HG03066 (cell line): Measurements from ENCODE around the gene HMMR.
"Not testable (repeated sequence)": the region's sequence is repeated elsewhere in the genome, so short reads cannot be mapped to it uniquely, and the experiment has no call there.

Experiments
- ATAC-seq: cut with Tn5 transposase; IDR thresholded peaks from one replicate; pipeline ENCODE4 v1.9.1; 2021; ENCODE audit warnings: low read depth; ENCODE audit not compliant: unreplicated experiment

HMMR gene

GRCh38 chr5:163504079-163504931 lies 43.9 kb downstream of the HMMR start:
- ATAC-seq: no peak

- peak; percentile 4 for ATAC-seq
These were observed 44.6 kb downstream of the HMMR start for GRCh38 chr5:163505049-163505367.

- ATAC-seq: peak; percentile 82
These were observed 45.1 kb downstream of the HMMR start, which contains the start of gene MAT2B for GRCh38 chr5:163505368-163506094. Gene MAT2B, plus strand, starts transcription at chr5:163505619. Its CDS starts 68 bp downstream, at chr5:163505687.

- ATAC-seq: peak; percentile 5
These were observed 45.6 kb downstream of the HMMR start for GRCh38 chr5:163506095-163506457.

GRCh38 chr5:163506726-163507125 lies 46.3 kb downstream of the HMMR start:
- ATAC-seq: no peak

- no peak for ATAC-seq
These were observed 48.3 kb downstream of the HMMR start for GRCh38 chr5:163508753-163509152.

GRCh38 chr5:163509291-163509951 lies 49.0 kb downstream of the HMMR start:
- ATAC-seq: no peak

- ATAC-seq: no peak
These were observed 52.1 kb downstream of the HMMR start for GRCh38 chr5:163512526-163512925.

- ATAC-seq: no peak
These were observed 64.7 kb downstream of the HMMR start for GRCh38 chr5:163525096-163525495.

GRCh38 chr5:163529698-163530097 lies 69.3 kb downstream of the HMMR start:
- ATAC-seq: no peak

- ATAC-seq: no peak
These were observed 70.8 kb downstream of the HMMR start for GRCh38 chr5:163531272-163531671.

- no peak for ATAC-seq
These were observed 72.0 kb downstream of the HMMR start for GRCh38 chr5:163532171-163533084.

GRCh38 chr5:163533223-163533622 lies 72.8 kb downstream of the HMMR start:
- ATAC-seq: no peak

GRCh38 chr5:163534492-163535094 lies 74.2 kb downstream of the HMMR start:
- ATAC-seq: no peak

- no peak for ATAC-seq
These were observed 74.9 kb downstream of the HMMR start for GRCh38 chr5:163535290-163535689.

- not testable (repeated sequence) for ATAC-seq
These were observed 76.0 kb downstream of the HMMR start for GRCh38 chr5:163536442-163536841.

GRCh38 chr5:163540696-163541095 lies 80.3 kb downstream of the HMMR start:
- ATAC-seq: no peak
